GM12873 (cell line): ENCODE data around the gene WNT9A.

Experiments
- TF ChIP-seq, protein P1 (sequence below): IDR thresholded peaks from 2 replicates; pipeline ENCODE4 v1.5.1; 2012; ENCODE audit warnings: low read depth, mild to moderate bottlenecking, moderate library complexity, low read length, control low read depth; ENCODE audit not compliant: insufficient read depth; ENCODE audit errors: missing control alignments

WNT9A gene, protein sequence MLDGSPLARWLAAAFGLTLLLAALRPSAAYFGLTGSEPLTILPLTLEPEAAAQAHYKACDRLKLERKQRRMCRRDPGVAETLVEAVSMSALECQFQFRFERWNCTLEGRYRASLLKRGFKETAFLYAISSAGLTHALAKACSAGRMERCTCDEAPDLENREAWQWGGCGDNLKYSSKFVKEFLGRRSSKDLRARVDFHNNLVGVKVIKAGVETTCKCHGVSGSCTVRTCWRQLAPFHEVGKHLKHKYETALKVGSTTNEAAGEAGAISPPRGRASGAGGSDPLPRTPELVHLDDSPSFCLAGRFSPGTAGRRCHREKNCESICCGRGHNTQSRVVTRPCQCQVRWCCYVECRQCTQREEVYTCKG

DNA sequence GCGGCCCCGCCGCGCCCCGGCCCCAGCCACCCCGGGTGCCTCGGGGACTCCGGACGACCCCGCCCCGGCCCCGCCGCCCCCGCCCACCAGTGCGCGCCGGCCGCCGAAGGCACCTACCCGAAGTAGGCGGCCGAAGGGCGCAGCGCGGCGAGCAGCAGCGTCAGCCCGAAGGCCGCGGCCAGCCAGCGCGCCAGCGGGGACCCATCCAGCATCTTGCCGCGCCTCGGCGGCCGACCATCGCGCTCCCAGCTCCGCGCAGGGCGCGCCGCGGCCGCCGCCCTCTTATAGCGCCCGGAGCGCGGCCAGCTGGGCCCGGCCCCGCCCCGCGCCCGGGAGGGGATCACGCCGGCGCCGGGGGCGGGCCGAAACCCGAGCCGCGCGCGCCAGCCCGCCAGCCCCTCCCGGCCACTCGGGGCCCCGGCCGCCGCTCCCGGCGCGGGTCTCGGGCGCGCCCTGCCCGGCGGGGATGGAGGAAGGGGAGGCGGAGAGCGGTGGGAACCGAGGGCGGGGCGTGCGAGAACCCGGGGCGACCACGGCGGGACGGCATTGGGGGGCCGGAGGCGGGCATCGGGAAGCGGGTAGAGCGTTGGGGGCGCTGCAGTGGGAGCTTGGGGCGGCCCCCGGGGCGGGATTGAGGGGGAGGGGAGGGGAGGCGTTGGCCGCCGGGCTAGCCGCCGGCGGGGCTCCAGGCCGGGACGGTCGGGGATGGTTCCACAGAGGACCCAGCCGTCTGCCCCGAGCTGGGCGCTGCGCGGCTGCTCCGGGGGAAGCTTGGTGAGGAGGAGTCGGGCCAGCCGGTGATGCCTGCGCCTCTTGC, at the start of gene WNT9A:
WNT9A (minus strand) TSS at position 257 of the 817 bp plus-strand sequence; CDS start at position 212, 45 bp downstream.
- TF ChIP-seq, protein P1, sequence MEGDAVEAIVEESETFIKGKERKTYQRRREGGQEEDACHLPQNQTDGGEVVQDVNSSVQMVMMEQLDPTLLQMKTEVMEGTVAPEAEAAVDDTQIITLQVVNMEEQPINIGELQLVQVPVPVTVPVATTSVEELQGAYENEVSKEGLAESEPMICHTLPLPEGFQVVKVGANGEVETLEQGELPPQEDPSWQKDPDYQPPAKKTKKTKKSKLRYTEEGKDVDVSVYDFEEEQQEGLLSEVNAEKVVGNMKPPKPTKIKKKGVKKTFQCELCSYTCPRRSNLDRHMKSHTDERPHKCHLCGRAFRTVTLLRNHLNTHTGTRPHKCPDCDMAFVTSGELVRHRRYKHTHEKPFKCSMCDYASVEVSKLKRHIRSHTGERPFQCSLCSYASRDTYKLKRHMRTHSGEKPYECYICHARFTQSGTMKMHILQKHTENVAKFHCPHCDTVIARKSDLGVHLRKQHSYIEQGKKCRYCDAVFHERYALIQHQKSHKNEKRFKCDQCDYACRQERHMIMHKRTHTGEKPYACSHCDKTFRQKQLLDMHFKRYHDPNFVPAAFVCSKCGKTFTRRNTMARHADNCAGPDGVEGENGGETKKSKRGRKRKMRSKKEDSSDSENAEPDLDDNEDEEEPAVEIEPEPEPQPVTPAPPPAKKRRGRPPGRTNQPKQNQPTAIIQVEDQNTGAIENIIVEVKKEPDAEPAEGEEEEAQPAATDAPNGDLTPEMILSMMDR: no peak

DNA sequence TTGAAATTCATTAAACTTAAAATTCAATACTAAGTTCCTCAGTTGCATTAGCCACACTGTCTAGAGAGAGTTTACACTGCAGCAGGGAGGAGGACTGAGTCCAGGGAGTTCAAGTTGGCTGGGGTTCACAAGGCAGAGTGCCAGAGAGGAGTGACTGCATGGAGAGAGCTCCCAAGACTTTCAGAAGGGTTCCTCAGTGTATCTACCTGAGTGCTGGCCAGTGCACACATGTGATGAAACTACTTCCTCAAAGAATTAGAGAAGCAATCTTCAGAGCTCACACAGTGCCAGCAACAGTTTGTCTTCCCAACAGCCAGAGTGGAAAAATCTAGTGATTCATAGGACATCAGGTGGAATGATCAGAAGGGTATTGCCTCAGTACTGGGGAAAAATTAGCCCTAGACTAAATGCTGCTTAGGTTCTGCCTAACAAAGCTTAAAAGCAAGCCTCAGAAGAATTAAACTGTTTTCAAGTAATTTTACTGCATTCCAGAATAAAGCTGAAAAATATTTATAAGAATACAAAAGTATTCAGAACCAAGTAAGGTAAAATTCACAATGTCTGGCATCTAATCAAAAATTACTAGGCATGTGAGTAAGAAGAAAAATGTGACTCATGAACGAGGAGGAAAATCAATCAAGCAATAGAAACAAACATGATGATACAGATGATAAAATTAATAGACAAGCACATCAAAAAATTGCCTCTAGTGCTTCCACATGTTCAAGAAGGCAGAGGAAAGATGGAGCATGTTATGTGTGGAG, 48.6 kb upstream of the WNT9A start:
- TF ChIP-seq, protein P1: no peak

DNA sequence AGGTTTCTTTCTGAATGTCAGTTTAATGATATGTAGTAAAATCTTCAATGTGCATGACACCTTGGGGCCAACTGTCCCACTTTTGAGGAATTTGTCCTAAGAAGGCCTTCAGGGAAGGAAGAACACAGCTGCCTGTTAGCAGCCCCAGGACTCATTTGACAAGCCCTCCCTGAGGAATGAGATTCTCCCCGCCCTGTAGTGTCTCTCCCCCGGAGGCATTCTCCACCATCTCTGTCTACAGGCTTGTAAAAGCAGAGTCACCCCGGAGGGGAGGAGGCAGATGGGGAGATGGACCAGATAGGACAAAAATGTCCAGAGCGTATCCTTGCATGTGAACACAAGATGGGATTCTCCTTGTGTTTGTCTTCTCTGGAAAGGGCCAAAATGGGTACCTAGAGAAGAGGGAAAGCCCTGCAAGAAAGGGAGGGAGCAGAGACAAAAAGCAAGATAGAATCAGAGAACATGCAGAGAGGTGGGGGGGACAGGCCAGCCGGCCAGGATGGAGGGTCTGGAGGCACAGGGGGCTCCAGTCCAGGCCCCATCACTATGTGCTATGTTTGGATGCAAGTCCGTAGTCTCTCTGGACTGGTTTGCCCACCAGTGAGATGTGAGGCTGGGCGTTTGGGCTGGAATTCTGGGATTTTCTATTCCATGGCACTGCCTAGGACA, 47.0 kb upstream of the WNT9A start:
- TF ChIP-seq, protein P1: no peak

DNA sequence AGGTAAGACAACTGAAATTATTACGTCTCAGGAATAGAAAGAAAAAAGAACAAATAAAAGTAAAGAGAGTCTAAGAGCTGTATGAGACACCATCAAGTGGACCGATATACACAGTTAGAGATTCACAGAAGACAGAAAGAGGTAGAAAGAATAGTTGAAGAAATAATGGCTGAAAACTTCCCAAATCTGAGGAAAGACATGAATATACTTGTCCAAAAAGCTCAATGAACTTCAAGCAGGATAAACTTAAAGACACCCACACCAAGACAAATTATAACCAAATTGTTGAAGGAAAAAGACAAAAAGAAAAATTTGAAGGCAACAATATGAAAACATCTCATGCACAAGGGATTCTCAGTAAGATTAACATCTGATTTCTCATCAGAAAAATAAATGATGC, 39.4 kb upstream of the WNT9A start:
- TF ChIP-seq, protein P1: no peak

DNA sequence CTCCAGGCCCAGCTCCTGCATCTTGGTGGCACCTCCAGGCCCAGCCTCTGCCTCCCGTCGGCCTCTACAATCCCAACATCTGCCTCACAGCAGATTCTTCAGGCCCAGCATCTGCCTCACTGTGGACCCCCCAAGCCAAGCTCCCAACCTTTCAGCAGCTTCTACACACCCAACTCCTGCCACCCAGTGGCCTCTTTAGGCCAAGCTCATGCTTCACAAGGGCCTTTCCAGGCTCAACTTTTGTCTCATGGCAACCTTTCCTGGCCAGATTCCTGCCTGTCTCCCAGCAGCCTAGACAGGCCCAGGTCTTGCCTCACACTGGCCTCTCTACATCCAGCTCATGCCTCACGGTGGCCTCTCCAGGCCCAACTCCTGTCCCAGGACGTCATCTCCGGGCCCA, 20.1 kb upstream of the WNT9A start:
- TF ChIP-seq, protein P1: peak; percentile 27

DNA sequence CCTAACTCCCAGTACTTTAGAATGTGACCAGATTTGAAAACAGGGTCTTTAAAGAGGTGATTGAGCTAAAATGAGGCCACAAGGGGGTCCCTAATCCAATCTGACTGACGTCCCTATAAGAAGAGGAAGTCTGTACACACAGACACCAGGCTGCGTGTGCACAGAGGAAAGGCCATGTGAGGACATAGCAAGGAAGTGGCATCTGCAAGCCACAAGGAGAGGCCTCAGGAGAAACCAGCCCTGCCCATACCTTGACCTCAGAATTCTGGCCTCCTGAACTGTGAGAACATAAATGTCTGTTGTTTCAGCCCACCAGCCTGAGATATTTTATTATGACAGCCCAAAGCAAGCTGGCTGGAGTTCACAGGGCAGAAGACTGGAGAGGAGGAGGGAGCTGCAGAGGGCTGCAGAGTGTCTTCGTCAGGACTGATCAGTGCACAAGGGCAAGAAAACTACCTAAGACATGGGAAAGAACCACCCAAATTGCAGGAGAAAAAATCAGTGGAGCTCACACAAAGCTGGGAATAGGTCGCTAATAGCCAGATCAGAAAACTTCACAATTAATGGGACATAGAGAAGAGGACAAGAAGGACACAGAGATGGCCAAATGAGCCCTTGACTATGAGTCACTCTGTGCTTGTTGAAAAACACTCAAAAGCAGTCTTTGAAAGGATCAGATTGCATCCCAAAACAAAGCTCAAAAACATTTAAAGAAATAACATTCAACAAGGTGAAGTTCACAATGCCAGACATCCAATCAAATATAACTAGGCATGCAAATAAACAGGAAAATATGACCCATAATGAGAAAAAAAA, 14.1 kb upstream of the WNT9A start:
- TF ChIP-seq, protein P1: no peak
